ENCODE measurements around the gene HS3ST2. TPM values are rescaled to one million over a fixed set of nuclear protein-coding genes. Genes with fewer than 3 reads are reported as not detected.

The HS3ST2 gene
- total RNA-seq, 3 donors from 2014 or later = 0.33 to 9.1 (median 7.3) TPM

DNA sequence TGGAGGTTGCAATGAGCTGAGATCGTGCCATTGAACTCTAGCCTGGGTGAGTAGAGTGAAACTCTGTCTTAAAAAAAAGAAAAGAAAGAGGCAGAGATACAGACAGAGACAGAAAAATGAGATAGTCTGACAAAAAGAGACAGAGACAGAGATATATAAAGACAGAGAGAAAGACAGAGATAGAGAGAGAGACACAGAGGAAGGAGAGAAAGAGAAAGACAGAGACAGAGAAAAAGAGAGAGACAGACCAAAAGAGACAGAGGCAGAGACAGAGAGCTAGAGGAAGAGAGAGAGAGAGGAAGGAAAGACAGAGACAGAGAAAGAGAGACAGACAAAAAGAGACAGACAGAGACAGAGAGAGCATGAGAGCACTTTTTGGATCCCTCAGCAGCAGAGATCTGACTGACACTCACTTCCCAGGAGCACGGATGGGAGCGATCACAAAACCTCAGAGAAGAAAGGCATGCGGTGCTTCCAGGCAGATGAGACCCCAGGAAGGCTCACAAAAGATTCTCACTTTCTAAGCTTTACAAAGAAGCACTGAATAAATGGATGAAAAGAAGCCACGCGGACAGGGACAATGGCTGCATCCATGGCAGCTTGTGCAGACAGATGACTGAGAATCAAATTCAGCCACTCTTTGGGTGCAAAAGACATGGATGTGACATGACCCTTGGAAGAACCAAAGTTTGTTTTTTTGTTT lies 38.6 kb upstream of the HS3ST2 start:
- Histone ChIP-seq H3K27ac (no peak overlapping the region), H3K4me1 (no peaks in the 10 kb centered on the region), H3K9me3 (no peaks in the 10 kb centered on the region), H3K27me3 (peaks cover 0 to 5% of the 10 kb centered on the region in 2 donors), H3K36me3 (no peaks in the 10 kb centered on the region), H3K4me3 (no peak overlapping the region)
- no peak for DNase-seq (ENCODE audit: low spot score in 2 of 2)
- intact Hi-C loops (cut with DNase I; ENCODE audit: low total_unique reads) = no loop called here
- no peak for TF ChIP-seq CTCF (IDR thresholded peaks at IDR 0.05)
- no peak for TF ChIP-seq POLR2AphosphoS5 (IDR thresholded peaks at IDR 0.05)
- no peak for TF ChIP-seq POLR2A (IDR thresholded peaks at IDR 0.05)

- no peak for TF ChIP-seq POLR2AphosphoS5 (IDR thresholded peaks at IDR 0.05)
- no peak for TF ChIP-seq CTCF (IDR thresholded peaks at IDR 0.05)
- no peak for TF ChIP-seq POLR2A (IDR thresholded peaks at IDR 0.05)
- no peak for DNase-seq (ENCODE audit: low spot score in 2 of 2)
- intact Hi-C loops (cut with DNase I; ENCODE audit: low total_unique reads) = no loop called here
- no peaks in the 10 kb centered on the region for H3K9me3 ChIP-seq
- H3K27me3 ChIP-seq = no peaks in the 10 kb centered on the region
- H3K36me3 ChIP-seq = no peaks in the 10 kb centered on the region
- no peaks in the 10 kb centered on the region for H3K4me1 ChIP-seq
- H3K4me3 ChIP-seq = no peak overlapping the region
- H3K27ac ChIP-seq = no peak overlapping the region
Measured at GRCh38 chr16:22781480-22781879, 32.5 kb upstream of the HS3ST2 start.

GRCh38 chr16:22782314-22782713 lies 31.6 kb upstream of the HS3ST2 start:
- H3K9me3 ChIP-seq = no peaks in the 10 kb centered on the region
- no peak overlapping the region for H3K27ac ChIP-seq
- no peak for DNase-seq (ENCODE audit: low spot score in 2 of 2)
- H3K36me3 ChIP-seq = no peaks in the 10 kb centered on the region
- TF ChIP-seq POLR2AphosphoS5 (IDR thresholded peaks at IDR 0.05) = no peak
- TF ChIP-seq CTCF (IDR thresholded peaks at IDR 0.05) = no peak
- TF ChIP-seq POLR2A (IDR thresholded peaks at IDR 0.05) = no peak
- intact Hi-C loops (cut with DNase I; ENCODE audit: low total_unique reads) = no loop called here
- no peak overlapping the region for H3K4me3 ChIP-seq
- no peaks in the 10 kb centered on the region for H3K27me3 ChIP-seq
- H3K4me1 ChIP-seq = no peaks in the 10 kb centered on the region

- Histone ChIP-seq H3K27me3 (no peaks in the 10 kb centered on the region), H3K4me3 (no peak overlapping the region), H3K9me3 (no peaks in the 10 kb centered on the region), H3K4me1 (no peaks in the 10 kb centered on the region), H3K36me3 (no peaks in the 10 kb centered on the region), H3K27ac (no peak overlapping the region)
- TF ChIP-seq POLR2AphosphoS5 (IDR thresholded peaks at IDR 0.05) (no peak), POLR2A (IDR thresholded peaks at IDR 0.05) (no peak), CTCF (IDR thresholded peaks at IDR 0.05) (no peak)
- no peak for DNase-seq (ENCODE audit: low spot score in 2 of 2)
- intact Hi-C loops (cut with DNase I; ENCODE audit: low total_unique reads) = no loop called here
Measured at GRCh38 chr16:22784690-22785214, 29.2 kb upstream of the HS3ST2 start.

DNA sequence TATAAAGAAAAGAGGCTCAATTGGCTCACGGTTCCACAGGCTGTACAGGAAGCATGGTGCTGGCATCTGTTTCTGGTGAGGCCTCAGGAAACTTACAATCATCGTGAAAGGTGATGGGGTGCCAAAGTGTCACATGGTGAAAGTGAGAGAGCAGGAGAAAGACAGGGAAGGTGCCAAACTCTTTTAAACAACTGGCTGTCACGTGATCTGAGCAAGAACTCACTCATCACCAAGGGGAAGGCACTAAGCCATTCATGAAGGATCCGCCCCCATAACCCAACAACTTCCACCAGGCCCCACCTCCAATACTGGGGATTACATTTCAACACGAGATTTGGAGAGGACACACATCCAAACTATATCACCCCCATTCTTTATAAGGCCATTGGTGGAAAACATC lies 28.4 kb upstream of the HS3ST2 start:
- TF ChIP-seq CTCF (IDR thresholded peaks at IDR 0.05) (no peak), POLR2A (IDR thresholded peaks at IDR 0.05) (no peak), POLR2AphosphoS5 (IDR thresholded peaks at IDR 0.05) (no peak)
- Histone ChIP-seq H3K9me3 (no peaks in the 10 kb centered on the region), H3K27me3 (no peaks in the 10 kb centered on the region), H3K4me3 (no peak overlapping the region), H3K27ac (no peak overlapping the region), H3K36me3 (no peaks in the 10 kb centered on the region), H3K4me1 (no peaks in the 10 kb centered on the region)
- DNase-seq (ENCODE audit: low spot score in 2 of 2) = no peak
- intact Hi-C loops (cut with DNase I; ENCODE audit: low total_unique reads) = no loop called here

All from breast epithelium (tissue), 4 donors.